Esophagus muscularis mucosa (tissue), 4 donors: ENCODE results near the gene MUC21. TPM values are rescaled to one million over a fixed set of nuclear protein-coding genes. Genes with fewer than 3 reads are reported as not detected.

ENCODE experiments used
- DNase-seq: peaks from one replicate; pipeline ENCODE4 v3.0.0-alpha.2; 2017; ENCODE audit errors: extremely low spot score
- H3K27ac ChIP-seq, 4 donors: fragments of 200-600 bp; sonication (generic); replicated peaks in 1 of 4; 1 replicate in 3 of 4; 2 replicates in 1 of 4; pipeline ENCODE4 v1.5.1; 2016 to 2019; ENCODE audit warnings: mild to moderate bottlenecking in 1 of 4
- H3K27me3 ChIP-seq, 4 donors: fragments of 200-600 bp; sonication (generic); one replicate each; pipeline versions ENCODE4 v1.5.1 to v1.6.0; 2016 to 2019
- H3K36me3 ChIP-seq, 4 donors: fragments of 200-600 bp; sonication (generic); one replicate each; pipeline ENCODE4 v1.5.1; 2016 to 2019
- H3K4me1 ChIP-seq, 4 donors: fragments of 200-600 bp; sonication (generic); one replicate each; pipeline ENCODE4 v1.5.1; 2016 to 2019
- H3K4me3 ChIP-seq, 4 donors: fragments of 200-600 bp; sonication (generic); 1 replicate in 2 of 4; 2 replicates in 2 of 4; pipeline ENCODE4 v1.5.1; 2016 to 2019; ENCODE audit warnings: mild to moderate bottlenecking in 4 of 4, moderate library complexity in 1 of 4
- H3K9me3 ChIP-seq, 4 donors: fragments of 200-600 bp; sonication (generic); 1 replicate in 3 of 4; 2 replicates in 1 of 4; pipeline ENCODE4 v1.5.1; 2016 to 2019
- CTCF ChIP-seq, 3 experiments: fragments of 200-600 bp in 2 of 3; fragments of 450-650 bp in 1 of 3; sonication (generic) in 2 of 3; IDR thresholded peaks; one replicate each; pipeline ENCODE4 v1.5.1; 2017 to 2019; ENCODE audit warnings: antibody characterized with exemption in 3 of 3, mild to moderate bottlenecking in 2 of 3, moderate library complexity in 1 of 3
- EP300 ChIP-seq: sonication (generic); formaldehyde crosslinking; IDR thresholded peaks from one replicate; pipeline ENCODE4 v1.6.1; 2017; ENCODE audit warnings: antibody characterized with exemption
- POLR2A ChIP-seq: fragments of 450-650 bp; IDR thresholded peaks from one replicate; pipeline ENCODE4 v1.6.1; 2017; ENCODE audit warnings: antibody characterized with exemption, moderate library complexity, mild to moderate bottlenecking, low read depth
- POLR2AphosphoS5 ChIP-seq, 2 donors: sonication (generic); formaldehyde crosslinking; IDR thresholded peaks; one replicate each; pipeline ENCODE4 v1.6.1; 2017; ENCODE audit warnings: antibody characterized with exemption in 2 of 2
- WGBS: methylation state at CpG from one replicate; pipeline ENCODE4 v1.1.5; 2018; 5-methylcytosine and 5-hydroxymethylcytosine counted together
- intact Hi-C: fragments of 100-400 bp; cut with DNase I; formaldehyde crosslinking; loops from one replicate; pipeline ENCODE4 v1.15.1; 2023
- total RNA-seq, 4 donors: library from RNA; depleted of rRNA; stranded (reverse); fragments of >200 nt; gene quantifications; one replicate each; pipeline versions ENCODE4 v1.1.0 to v1.2.1, GENCODE V29; 2016

MUC21 gene
- total RNA-seq, 4 donors from 2014 or later = 2.1 TPM; not detected in 3

DNA sequence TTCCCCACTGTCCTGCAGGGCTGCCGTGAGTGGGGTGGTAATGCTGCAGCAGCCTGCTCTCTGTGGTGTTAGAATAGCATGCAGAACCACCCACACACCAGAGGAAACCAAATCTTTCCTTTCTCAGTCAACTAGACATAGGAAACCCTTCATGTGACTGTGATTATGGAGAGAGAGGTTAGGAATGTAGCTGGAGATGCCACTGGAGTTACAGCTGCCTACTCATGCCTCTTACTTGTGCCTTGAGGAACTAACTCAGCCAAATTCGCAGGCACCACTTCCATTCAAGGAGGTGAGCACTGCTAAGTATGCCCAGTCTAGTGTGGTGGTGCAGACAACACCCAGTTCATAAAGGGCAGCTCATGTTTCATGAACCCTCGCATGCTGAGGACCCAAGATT lies 54.2 kb downstream of the MUC21 start:
- H3K9me3 ChIP-seq = no peaks in the 10 kb centered on the region
- peaks cover 0 to under 1% (median 0%) of the 10 kb centered on the region in 4 donors for H3K4me1 ChIP-seq
- no peak for TF ChIP-seq CTCF (IDR thresholded peaks at IDR 0.05)
- no peak for TF ChIP-seq POLR2AphosphoS5 (IDR thresholded peaks at IDR 0.05)
- TF ChIP-seq POLR2A = no peak
- no peak for TF ChIP-seq EP300
- no peak for DNase-seq
- H3K27me3 ChIP-seq = peaks cover 0 to 5% (median 0%) of the 10 kb centered on the region in 4 donors
- intact Hi-C loops = no loop called here
- H3K36me3 ChIP-seq = no peaks in the 10 kb centered on the region
- H3K27ac ChIP-seq = no peak overlapping the region
- 55% methylated on average over 2 of the region's 3 CpGs for WGBS
- no peak overlapping the region for H3K4me3 ChIP-seq

DNA sequence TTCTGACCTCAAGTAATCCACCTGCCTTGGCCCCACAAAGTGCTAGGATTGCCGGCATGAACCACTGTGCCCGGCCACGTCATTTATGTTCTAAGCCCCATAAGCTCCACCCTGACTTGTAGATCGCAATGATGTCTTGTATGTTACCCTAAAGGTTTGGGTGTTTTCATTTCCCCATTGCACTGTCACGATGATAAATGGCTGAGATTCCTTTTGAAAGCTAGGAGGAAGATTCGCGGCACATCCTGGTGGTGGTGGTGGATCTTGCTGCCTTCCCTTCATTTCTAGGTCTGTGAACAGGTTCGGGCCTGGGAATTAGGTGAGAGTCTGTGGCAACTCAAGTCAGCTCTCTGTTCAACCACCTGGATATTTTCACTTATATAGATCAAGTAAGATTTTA lies 55.0 kb downstream of the MUC21 start:
- H3K27me3 ChIP-seq = peaks cover 0 to 5% (median 0%) of the 10 kb centered on the region in 4 donors
- H3K4me1 ChIP-seq = peaks cover 0 to 9% (median 5%) of the 10 kb centered on the region in 4 donors
- H3K36me3 ChIP-seq = no peaks in the 10 kb centered on the region
- H3K27ac ChIP-seq = no peak overlapping the region
- TF ChIP-seq POLR2AphosphoS5 (IDR thresholded peaks at IDR 0.05) (no peak), POLR2A (no peak), EP300 (no peak), CTCF (IDR thresholded peaks at IDR 0.05) (no peak)
- no peak overlapping the region for H3K4me3 ChIP-seq
- no peaks in the 10 kb centered on the region for H3K9me3 ChIP-seq
- 95% methylated on average over 8 of the region's 8 CpGs for WGBS
- intact Hi-C loops = no loop called here
- no peak for DNase-seq

Other genes with a start within 250 kb of the MUC21 start
- gene FLOT1, start 241.0 kb upstream of the MUC21 start, total RNA-seq = 100 to 1,000 TPM; 115 to 214 (median 166) TPM
- 10 to 100 TPM in 2 of 4 donors, 1 to 10 TPM in 2; 8.9 to 45.4 (median 11.0) TPM for gene IER3, start 239.2 kb upstream of the MUC21 start, total RNA-seq
- gene DDR1, start 99.2 kb upstream of the MUC21 start, total RNA-seq = 10 to 100 TPM; 10.4 to 37.9 (median 23.3) TPM
- gene GTF2H4, start 75.5 kb upstream of the MUC21 start, total RNA-seq = 10 to 100 TPM in 1 of 4 donors, 1 to 10 TPM in 3; 6.3 to 15.4 (median 8.2) TPM
- gene VARS2, start 69.5 kb upstream of the MUC21 start, total RNA-seq = 10 to 100 TPM in 3 of 4 donors, 1 to 10 TPM in 1; 6.6 to 16.9 (median 12.6) TPM
- gene SFTA2, start 51.5 kb upstream of the MUC21 start, total RNA-seq = 1 to 10 TPM in 1 of 4 donors, not detected in 3; 1.1 TPM
- not detected for gene MUCL3, start 42.7 kb upstream of the MUC21 start, total RNA-seq
- gene MUC22, start 26.8 kb downstream of the MUC21 start, total RNA-seq = not detected
- not detected for gene C6orf15, start 128.9 kb downstream of the MUC21 start, total RNA-seq
- 1 to 10 TPM in 3 of 4 donors, under 1 TPM in 1; 0.34 to 1.2 (median 1.1) TPM for gene PSORS1C1, start 131.1 kb downstream of the MUC21 start, total RNA-seq
- gene CDSN, start 136.7 kb downstream of the MUC21 start, total RNA-seq = not detected
- gene PSORS1C2, start 155.3 kb downstream of the MUC21 start, total RNA-seq = not detected
- 10 to 100 TPM in 2 of 4 donors, 1 to 10 TPM in 2; 5.8 to 11.6 (median 9.4) TPM for gene CCHCR1, start 174.1 kb downstream of the MUC21 start, total RNA-seq
- 1 to 10 TPM; 2.3 to 6.7 (median 5.8) TPM for gene TCF19, start 174.9 kb downstream of the MUC21 start, total RNA-seq
- 1 to 10 TPM in 1 of 4 donors, not detected in 3; 1.3 TPM for gene POU5F1, start 187.0 kb downstream of the MUC21 start, total RNA-seq